BJ (cell line): ENCODE measurements around the gene METTL25B. TPM values are rescaled to one million over a fixed set of nuclear protein-coding genes. Genes with fewer than 3 reads are reported as not detected.

Experiments used
- CTCF ChIA-PET: fragments of 350-600 bp; formaldehyde crosslinking; extraction: SDS; loops from one replicate; lab custom pipeline; 2021; ENCODE audit warnings: antibody characterized with exemption, inconsistent platforms; lab: Yijun Ruan, JAX
- POLR2A ChIA-PET: fragments of 300-600 bp; sonication (Branson Sonifier 250); formaldehyde crosslinking; extraction: SDS; loops from one replicate; lab custom pipeline; 2021; ENCODE audit warnings: antibody characterized with exemption; lab: Charles Lee
- DNase-seq: peaks from one replicate; pipeline ENCODE4 v3.0.0-alpha.2; 2011; ENCODE audit warnings: low read depth
- H3K27me3 ChIP-seq: 2 replicates; pipeline ENCODE4 v1.6.0; 2011; ENCODE audit warnings: low read length; ENCODE audit not compliant: control insufficient read depth, insufficient read depth
- H3K36me3 ChIP-seq: 2 replicates; pipeline ENCODE4 v1.5.1; 2011; ENCODE audit warnings: low read length; ENCODE audit not compliant: control insufficient read depth, insufficient read depth
- H3K4me3 ChIP-seq: 2 replicates; pipeline ENCODE4 v1.5.1; 2011; ENCODE audit warnings: low read depth, mild to moderate bottlenecking, control low read depth, low read length
- CTCF ChIP-seq: IDR thresholded peaks from 2 replicates; pipeline ENCODE4 v1.5.1; 2011; ENCODE audit warnings: low read depth, mild to moderate bottlenecking, control low read depth, inconsistent platforms, low read length, moderate library complexity; ENCODE audit not compliant: insufficient read depth
- polyA plus RNA-seq: library from polyadenylated mRNA; depleted of rRNA; stranded (reverse); fragments of >200 nt; gene quantifications from 2 replicates; pipeline ENCODE4 v1.2.3, GENCODE V29; 2011

The METTL25B gene
- polyA plus RNA-seq, 1 experiment: 14.6 TPM

GRCh38 chr1:156743367-156744302, 15.4 kb downstream of the METTL25B start:
- H3K4me3 ChIP-seq: no peak overlapping the region
- H3K36me3 ChIP-seq: peaks cover 22% of the 10 kb centered on the region
- no peak for TF ChIP-seq CTCF
- H3K27me3 ChIP-seq: no peaks in the 10 kb centered on the region
- CTCF ChIA-PET: no interaction called here
- DNase-seq: no peak
- POLR2A ChIA-PET: no interaction called here

- Histone ChIP-seq H3K27me3 (no peaks in the 10 kb centered on the region), H3K4me3 (no peak overlapping the region), H3K36me3 (peaks cover 22% of the 10 kb centered on the region)
- no peak for TF ChIP-seq CTCF
- ChIA-PET POLR2A (no interaction called here), CTCF (no interaction called here)
- DNase-seq: no peak
These were observed 16.1 kb downstream of the METTL25B start for GRCh38 chr1:156744344-156744743.

GRCh38 chr1:156744786-156745419, 16.6 kb downstream of the METTL25B start:
- CTCF ChIA-PET: no interaction called here
- Histone ChIP-seq H3K4me3 (no peak overlapping the region), H3K27me3 (no peaks in the 10 kb centered on the region), H3K36me3 (peaks cover 22% of the 10 kb centered on the region)
- POLR2A ChIA-PET: no interaction called here
- no peak for DNase-seq
- no peak for TF ChIP-seq CTCF

- ChIA-PET CTCF (interaction anchor here (1.3 kb wide), 1 partner anchor 174 kb away, joined by 3 read pairs; the partner anchor contains the start of gene LRRC71), POLR2A (no interaction called here)
- TF ChIP-seq CTCF: no peak
- Histone ChIP-seq H3K4me3 (no peak overlapping the region), H3K36me3 (peaks cover 22% of the 10 kb centered on the region), H3K27me3 (no peaks in the 10 kb centered on the region)
- no peak for DNase-seq
These were observed 17.6 kb downstream of the METTL25B start for GRCh38 chr1:156745881-156746280.

GRCh38 chr1:156746406-156746727, 18.1 kb downstream of the METTL25B start:
- no peak for TF ChIP-seq CTCF
- H3K4me3 ChIP-seq: peak overlapping the region; percentile 54
- H3K36me3 ChIP-seq: peaks cover 22% of the 10 kb centered on the region
- ChIA-PET CTCF (interaction anchor here (1.3 kb wide), 1 partner anchor 174 kb away, joined by 3 read pairs; the partner anchor contains the start of gene LRRC71), POLR2A (no interaction called here)
- no peaks in the 10 kb centered on the region for H3K27me3 ChIP-seq
- DNase-seq: no peak
